ENCODE measurements around the gene PPP1R3C. TPM values are rescaled to one million over a fixed set of nuclear protein-coding genes. Genes with fewer than 3 reads are reported as not detected.

PPP1R3C gene
- 29.5 and 30.0 TPM in 2 replicates for total RNA-seq
- long read RNA-seq, transcript PPP1R3C-201 (2 exons, 2,524 nt): major isoform, 395 of 406 reads
- long read RNA-seq, partial matches to known transcripts: 7 of 406 reads
- long read RNA-seq, other reads (novel, unspliced or antisense): 4 of 406 reads

- peak within 1 kb of the TSS; percentile 93 for H3K27ac Mint-ChIP-seq
- peak; percentile 58 for DNase-seq (ENCODE audit: low spot score, unreplicated experiment)
- peaks cover 29% of the 10 kb centered on the region for H3K4me1 Mint-ChIP-seq (ENCODE audit: low read depth)
- H3K9me3 Mint-ChIP-seq (ENCODE audit: low read depth): no peaks in the 10 kb centered on the region
- TF ChIP-seq, protein P1, sequence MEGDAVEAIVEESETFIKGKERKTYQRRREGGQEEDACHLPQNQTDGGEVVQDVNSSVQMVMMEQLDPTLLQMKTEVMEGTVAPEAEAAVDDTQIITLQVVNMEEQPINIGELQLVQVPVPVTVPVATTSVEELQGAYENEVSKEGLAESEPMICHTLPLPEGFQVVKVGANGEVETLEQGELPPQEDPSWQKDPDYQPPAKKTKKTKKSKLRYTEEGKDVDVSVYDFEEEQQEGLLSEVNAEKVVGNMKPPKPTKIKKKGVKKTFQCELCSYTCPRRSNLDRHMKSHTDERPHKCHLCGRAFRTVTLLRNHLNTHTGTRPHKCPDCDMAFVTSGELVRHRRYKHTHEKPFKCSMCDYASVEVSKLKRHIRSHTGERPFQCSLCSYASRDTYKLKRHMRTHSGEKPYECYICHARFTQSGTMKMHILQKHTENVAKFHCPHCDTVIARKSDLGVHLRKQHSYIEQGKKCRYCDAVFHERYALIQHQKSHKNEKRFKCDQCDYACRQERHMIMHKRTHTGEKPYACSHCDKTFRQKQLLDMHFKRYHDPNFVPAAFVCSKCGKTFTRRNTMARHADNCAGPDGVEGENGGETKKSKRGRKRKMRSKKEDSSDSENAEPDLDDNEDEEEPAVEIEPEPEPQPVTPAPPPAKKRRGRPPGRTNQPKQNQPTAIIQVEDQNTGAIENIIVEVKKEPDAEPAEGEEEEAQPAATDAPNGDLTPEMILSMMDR (IDR thresholded peaks at IDR 0.05; ENCODE audit: unreplicated experiment): peak; percentile 29
- H3K36me3 Mint-ChIP-seq (ENCODE audit: insufficient read depth): peaks cover 29% of the 10 kb centered on the region
- H3K4me3 Mint-ChIP-seq (ENCODE audit: low read depth): peak within 1 kb of the TSS; percentile 84
- peaks cover 15% of the 10 kb centered on the region for H3K27me3 Mint-ChIP-seq
These were observed at the start of gene PPP1R3C for GRCh38 chr10:91632671-91633550. Gene PPP1R3C, minus strand, starts transcription at chr10:91633071. Its CDS starts 102 bp downstream, at chr10:91632969.

- DNase-seq (ENCODE audit: low spot score, unreplicated experiment): no peak
- H3K27me3 Mint-ChIP-seq: peaks cover 27% of the 10 kb centered on the region
- peaks cover 17% of the 10 kb centered on the region for H3K4me1 Mint-ChIP-seq (ENCODE audit: low read depth)
- no peak overlapping the region for H3K4me3 Mint-ChIP-seq (ENCODE audit: low read depth)
- TF ChIP-seq, protein P1 (IDR thresholded peaks at IDR 0.05; ENCODE audit: unreplicated experiment): no peak
- no peak overlapping the region for H3K27ac Mint-ChIP-seq
- H3K9me3 Mint-ChIP-seq (ENCODE audit: low read depth): peaks cover 3% of the 10 kb centered on the region
- H3K36me3 Mint-ChIP-seq (ENCODE audit: insufficient read depth): no peaks in the 10 kb centered on the region
These were observed 48.7 kb upstream of the PPP1R3C start for GRCh38 chr10:91681361-91682276.

DNA sequence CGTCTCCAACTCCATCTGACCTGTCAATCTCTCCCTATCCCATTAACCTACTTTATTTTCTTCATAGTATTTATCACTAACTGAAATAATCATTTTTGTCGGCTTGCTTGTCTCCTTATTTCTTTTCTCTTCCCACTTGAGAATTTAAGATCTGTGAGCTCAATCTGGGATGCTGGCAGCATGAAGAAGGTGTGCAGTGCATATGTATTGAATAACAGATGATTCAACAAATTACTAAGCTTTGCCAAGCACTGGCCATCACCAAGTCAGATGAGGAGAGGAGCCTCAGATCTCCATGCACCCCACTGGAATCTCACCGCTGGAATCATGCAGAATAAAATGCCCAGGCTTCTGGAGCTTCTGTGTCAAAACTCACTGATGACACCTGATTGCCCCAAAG is 47.6 kb upstream of the PPP1R3C start:
- Mint-ChIP-seq H3K4me3 (ENCODE audit: low read depth) (no peak overlapping the region), H3K36me3 (ENCODE audit: insufficient read depth) (no peaks in the 10 kb centered on the region), H3K9me3 (ENCODE audit: low read depth) (no peaks in the 10 kb centered on the region), H3K27me3 (peaks cover 27% of the 10 kb centered on the region), H3K4me1 (ENCODE audit: low read depth) (peaks cover 15% of the 10 kb centered on the region), H3K27ac (no peak overlapping the region)
- no peak for DNase-seq (ENCODE audit: low spot score, unreplicated experiment)
- TF ChIP-seq, protein P1 (IDR thresholded peaks at IDR 0.05; ENCODE audit: unreplicated experiment): no peak

- no peak for DNase-seq (ENCODE audit: low spot score, unreplicated experiment)
- Mint-ChIP-seq H3K27me3 (peaks cover 27% of the 10 kb centered on the region), H3K4me3 (ENCODE audit: low read depth) (no peak overlapping the region), H3K9me3 (ENCODE audit: low read depth) (no peaks in the 10 kb centered on the region), H3K27ac (no peak overlapping the region), H3K36me3 (ENCODE audit: insufficient read depth) (no peaks in the 10 kb centered on the region), H3K4me1 (ENCODE audit: low read depth) (peaks cover 13% of the 10 kb centered on the region)
- TF ChIP-seq, protein P1 (IDR thresholded peaks at IDR 0.05; ENCODE audit: unreplicated experiment): no peak
These were observed 46.4 kb upstream of the PPP1R3C start for GRCh38 chr10:91679296-91679695.

GRCh38 chr10:91677911-91678310 is 45.0 kb upstream of the PPP1R3C start:
- TF ChIP-seq, protein P1 (IDR thresholded peaks at IDR 0.05; ENCODE audit: unreplicated experiment): no peak
- Mint-ChIP-seq H3K4me1 (ENCODE audit: low read depth) (peaks cover 7% of the 10 kb centered on the region), H3K4me3 (ENCODE audit: low read depth) (no peak overlapping the region), H3K36me3 (ENCODE audit: insufficient read depth) (no peaks in the 10 kb centered on the region), H3K27ac (no peak overlapping the region), H3K27me3 (peaks cover 21% of the 10 kb centered on the region), H3K9me3 (ENCODE audit: low read depth) (no peaks in the 10 kb centered on the region)
- no peak for DNase-seq (ENCODE audit: low spot score, unreplicated experiment)

All from progenitor cell of endocrine pancreas (in vitro differentiated cells).